HL-60 (cell line): ENCODE measurements around the gene JOSD1.

Source experiments
- DNase-seq, 2 experiments: peaks; one replicate each; pipeline ENCODE4 v3.0.0-alpha.2; 2010 to 2020; ENCODE audit warnings: low read depth in 1 of 2, low spot score in 1 of 2
- H3K27ac ChIP-seq: fragments of 250-450 bp; sonication (Bioruptor Pico); replicated peaks from 2 replicates; pipeline ENCODE4 v1.5.1; 2020; ENCODE audit warnings: mild to moderate bottlenecking, moderate library complexity
- H3K27me3 ChIP-seq: fragments of 250-450 bp; sonication (Bioruptor Pico); 2 replicates; pipeline ENCODE4 v1.5.1; 2021; ENCODE audit warnings: mild to moderate bottlenecking, moderate library complexity; ENCODE audit not compliant: insufficient read depth, poor library complexity, severe bottlenecking
- H3K4me3 ChIP-seq: replicated peaks from 2 replicates; pipeline ENCODE4 v1.5.1; 2011; ENCODE audit warnings: mild to moderate bottlenecking, control low read depth, low read length; ENCODE audit not compliant: insufficient read depth
- GABPA ChIP-seq: IDR thresholded peaks from 2 replicates; pipeline ENCODE4 v1.6.1; 2012; ENCODE audit warnings: low read depth
- POLR2AphosphoS5 ChIP-seq: IDR thresholded peaks from 2 replicates; pipeline ENCODE4 v1.6.1; 2012; ENCODE audit warnings: low read depth
- SPI1 ChIP-seq: IDR thresholded peaks from 2 replicates; pipeline ENCODE4 v1.6.1; 2012; ENCODE audit warnings: low read depth, mild to moderate bottlenecking, borderline replicate concordance
- TF ChIP-seq, protein P1 (sequence below): IDR thresholded peaks from 2 replicates; pipeline ENCODE4 v1.6.1; 2012; ENCODE audit warnings: low read depth; ENCODE audit not compliant: insufficient replicate concordance
- TF ChIP-seq, protein P2 (sequence below): IDR thresholded peaks from one replicate; pipeline ENCODE4 v1.5.1; 2011; ENCODE audit warnings: low read length, control low read depth, inconsistent platforms; ENCODE audit not compliant: insufficient read depth

JOSD1 gene

DNA sequence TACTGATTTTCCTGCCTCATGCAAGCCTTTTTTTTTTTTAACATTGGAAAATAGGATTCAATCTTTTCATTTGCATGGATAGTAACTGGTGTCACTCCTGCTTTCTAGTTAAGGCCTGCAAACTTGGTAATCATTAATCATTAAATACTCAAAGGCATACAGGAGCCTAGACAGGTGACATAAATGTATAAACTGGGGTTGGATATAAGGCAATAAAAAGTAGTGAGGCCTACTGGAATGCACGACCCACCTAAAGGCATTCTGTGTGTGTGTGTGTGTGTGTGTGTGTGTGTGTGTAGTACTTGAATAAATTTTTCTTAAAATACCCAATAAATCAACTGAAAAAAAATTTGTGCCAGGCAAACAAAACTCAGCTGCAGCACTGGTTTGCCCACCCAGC, 11.1 kb downstream of the JOSD1 start:
- no peaks in the 10 kb centered on the region for H3K27me3 ChIP-seq
- H3K27ac ChIP-seq: no peak overlapping the region
- DNase-seq: no peak
- no peak overlapping the region for H3K4me3 ChIP-seq
- no peak for TF ChIP-seq SPI1
- no peak for TF ChIP-seq POLR2AphosphoS5
- no peak for TF ChIP-seq GABPA

DNA sequence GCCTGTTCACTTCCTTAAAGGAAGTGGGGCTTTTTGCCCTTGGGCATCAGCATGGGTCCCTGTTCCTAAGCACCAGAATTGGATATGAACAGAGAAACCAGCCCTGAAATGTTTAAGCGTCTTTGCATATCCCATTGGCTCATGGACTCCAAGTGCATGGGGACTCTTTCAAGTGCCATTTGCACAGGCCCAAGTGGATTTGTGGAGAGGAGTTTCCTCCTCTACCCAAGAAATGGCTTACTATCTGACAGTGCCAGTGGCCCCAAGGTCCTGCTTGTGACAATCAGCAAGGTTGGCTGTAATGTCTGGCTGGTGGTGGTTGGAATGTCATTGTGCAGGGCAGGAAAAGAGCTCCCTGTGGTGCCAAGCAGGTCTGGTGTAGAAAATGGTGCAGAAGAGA, 15.0 kb downstream of the JOSD1 start:
- DNase-seq: no peak
- Histone ChIP-seq H3K4me3 (no peak overlapping the region), H3K27ac (no peak overlapping the region), H3K27me3 (no peaks in the 10 kb centered on the region)
- TF ChIP-seq, protein P1, sequence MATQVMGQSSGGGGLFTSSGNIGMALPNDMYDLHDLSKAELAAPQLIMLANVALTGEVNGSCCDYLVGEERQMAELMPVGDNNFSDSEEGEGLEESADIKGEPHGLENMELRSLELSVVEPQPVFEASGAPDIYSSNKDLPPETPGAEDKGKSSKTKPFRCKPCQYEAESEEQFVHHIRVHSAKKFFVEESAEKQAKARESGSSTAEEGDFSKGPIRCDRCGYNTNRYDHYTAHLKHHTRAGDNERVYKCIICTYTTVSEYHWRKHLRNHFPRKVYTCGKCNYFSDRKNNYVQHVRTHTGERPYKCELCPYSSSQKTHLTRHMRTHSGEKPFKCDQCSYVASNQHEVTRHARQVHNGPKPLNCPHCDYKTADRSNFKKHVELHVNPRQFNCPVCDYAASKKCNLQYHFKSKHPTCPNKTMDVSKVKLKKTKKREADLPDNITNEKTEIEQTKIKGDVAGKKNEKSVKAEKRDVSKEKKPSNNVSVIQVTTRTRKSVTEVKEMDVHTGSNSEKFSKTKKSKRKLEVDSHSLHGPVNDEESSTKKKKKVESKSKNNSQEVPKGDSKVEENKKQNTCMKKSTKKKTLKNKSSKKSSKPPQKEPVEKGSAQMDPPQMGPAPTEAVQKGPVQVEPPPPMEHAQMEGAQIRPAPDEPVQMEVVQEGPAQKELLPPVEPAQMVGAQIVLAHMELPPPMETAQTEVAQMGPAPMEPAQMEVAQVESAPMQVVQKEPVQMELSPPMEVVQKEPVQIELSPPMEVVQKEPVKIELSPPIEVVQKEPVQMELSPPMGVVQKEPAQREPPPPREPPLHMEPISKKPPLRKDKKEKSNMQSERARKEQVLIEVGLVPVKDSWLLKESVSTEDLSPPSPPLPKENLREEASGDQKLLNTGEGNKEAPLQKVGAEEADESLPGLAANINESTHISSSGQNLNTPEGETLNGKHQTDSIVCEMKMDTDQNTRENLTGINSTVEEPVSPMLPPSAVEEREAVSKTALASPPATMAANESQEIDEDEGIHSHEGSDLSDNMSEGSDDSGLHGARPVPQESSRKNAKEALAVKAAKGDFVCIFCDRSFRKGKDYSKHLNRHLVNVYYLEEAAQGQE: no peak
- TF ChIP-seq POLR2AphosphoS5 (no peak), GABPA (no peak), SPI1 (no peak)
- TF ChIP-seq, protein P2, sequence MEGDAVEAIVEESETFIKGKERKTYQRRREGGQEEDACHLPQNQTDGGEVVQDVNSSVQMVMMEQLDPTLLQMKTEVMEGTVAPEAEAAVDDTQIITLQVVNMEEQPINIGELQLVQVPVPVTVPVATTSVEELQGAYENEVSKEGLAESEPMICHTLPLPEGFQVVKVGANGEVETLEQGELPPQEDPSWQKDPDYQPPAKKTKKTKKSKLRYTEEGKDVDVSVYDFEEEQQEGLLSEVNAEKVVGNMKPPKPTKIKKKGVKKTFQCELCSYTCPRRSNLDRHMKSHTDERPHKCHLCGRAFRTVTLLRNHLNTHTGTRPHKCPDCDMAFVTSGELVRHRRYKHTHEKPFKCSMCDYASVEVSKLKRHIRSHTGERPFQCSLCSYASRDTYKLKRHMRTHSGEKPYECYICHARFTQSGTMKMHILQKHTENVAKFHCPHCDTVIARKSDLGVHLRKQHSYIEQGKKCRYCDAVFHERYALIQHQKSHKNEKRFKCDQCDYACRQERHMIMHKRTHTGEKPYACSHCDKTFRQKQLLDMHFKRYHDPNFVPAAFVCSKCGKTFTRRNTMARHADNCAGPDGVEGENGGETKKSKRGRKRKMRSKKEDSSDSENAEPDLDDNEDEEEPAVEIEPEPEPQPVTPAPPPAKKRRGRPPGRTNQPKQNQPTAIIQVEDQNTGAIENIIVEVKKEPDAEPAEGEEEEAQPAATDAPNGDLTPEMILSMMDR: no peak

DNA sequence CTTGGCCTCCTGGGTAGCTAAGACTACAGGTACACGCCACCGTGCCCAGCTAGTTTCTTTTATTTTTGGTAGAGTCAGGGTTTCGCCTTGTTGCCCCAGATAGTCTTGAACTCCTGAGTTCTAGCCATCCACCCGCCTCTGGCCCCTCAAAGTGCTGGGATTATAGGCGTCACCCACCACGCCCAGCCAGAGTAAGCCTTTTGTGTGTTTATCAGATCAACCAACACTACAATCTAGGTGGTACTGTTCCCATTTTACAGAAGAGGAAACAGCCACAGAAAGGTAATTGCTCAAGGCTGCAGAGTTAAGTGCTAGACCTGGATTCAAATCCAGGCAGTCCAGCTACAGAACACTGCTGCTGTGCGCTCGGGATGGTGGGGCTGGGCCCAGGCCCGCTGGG, 15.8 kb downstream of the JOSD1 start:
- Histone ChIP-seq H3K27me3 (no peaks in the 10 kb centered on the region), H3K4me3 (no peak overlapping the region), H3K27ac (no peak overlapping the region)
- no peak for DNase-seq
- TF ChIP-seq POLR2AphosphoS5: no peak
- TF ChIP-seq, protein P1: no peak
- TF ChIP-seq, protein P2: no peak
- TF ChIP-seq SPI1: no peak
- no peak for TF ChIP-seq GABPA

DNA sequence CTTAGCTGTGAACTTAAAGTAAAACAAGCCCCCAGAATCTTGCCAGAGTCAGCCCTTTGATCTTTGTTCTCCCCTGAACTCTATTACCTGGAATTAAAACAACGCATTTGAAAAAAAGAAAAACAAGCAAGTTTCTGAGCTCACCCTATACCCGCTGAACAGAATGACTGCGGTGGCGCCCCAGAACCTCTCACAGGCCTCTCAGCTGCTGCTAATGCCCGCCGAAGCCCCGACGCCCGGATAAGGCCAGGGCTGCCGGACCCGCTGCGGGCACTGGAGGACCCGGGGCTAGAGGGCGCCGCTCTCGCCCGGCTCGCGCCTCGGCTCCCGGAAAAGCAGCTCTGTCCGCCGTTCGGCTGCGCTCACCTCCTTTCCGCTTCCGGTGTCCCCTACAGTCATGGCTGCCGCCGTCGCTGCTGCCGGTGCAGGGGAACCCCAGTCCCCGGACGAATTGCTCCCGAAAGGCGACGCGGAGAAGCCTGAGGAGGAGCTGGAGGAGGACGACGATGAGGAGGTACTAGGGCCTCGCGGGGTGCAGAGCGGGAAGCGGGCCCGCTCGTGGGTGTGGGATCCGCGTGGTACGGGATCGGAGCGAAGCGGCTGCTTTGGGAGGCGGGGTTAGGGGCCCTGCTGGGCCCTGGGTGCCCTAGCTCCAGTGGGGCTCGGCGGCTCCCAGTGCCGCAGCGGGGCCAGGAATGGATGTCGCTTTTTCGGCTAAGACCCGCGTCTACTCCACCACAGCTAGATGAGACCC, 19.0 kb downstream of the JOSD1 start, which contains the start of gene TOMM22:
Gene TOMM22, plus strand, starts transcription at position 376 of the 754 bp plus-strand sequence. Its CDS starts 22 bp downstream, at position 398.
- TF ChIP-seq GABPA: peak; percentile 99
- TF ChIP-seq, protein P2: peak; percentile 54
- TF ChIP-seq, protein P1: peak; percentile 72
- no peak for TF ChIP-seq SPI1
- TF ChIP-seq POLR2AphosphoS5: peak; percentile 96
- peak within 1 kb of the TSS; percentile 87 for H3K27ac ChIP-seq
- H3K4me3 ChIP-seq: peak within 1 kb of the TSS; percentile 97
- H3K27me3 ChIP-seq: no peaks in the 10 kb centered on the region
- peak; percentile 73 to 89 for DNase-seq
